ENCODE data around the gene PRG3. TPM values are rescaled to one million over a fixed set of nuclear protein-coding genes. Genes with fewer than 3 reads are reported as not detected.

Gene PRG3
- total RNA-seq, 1 experiment from 2014 or later: not detected

DNA sequence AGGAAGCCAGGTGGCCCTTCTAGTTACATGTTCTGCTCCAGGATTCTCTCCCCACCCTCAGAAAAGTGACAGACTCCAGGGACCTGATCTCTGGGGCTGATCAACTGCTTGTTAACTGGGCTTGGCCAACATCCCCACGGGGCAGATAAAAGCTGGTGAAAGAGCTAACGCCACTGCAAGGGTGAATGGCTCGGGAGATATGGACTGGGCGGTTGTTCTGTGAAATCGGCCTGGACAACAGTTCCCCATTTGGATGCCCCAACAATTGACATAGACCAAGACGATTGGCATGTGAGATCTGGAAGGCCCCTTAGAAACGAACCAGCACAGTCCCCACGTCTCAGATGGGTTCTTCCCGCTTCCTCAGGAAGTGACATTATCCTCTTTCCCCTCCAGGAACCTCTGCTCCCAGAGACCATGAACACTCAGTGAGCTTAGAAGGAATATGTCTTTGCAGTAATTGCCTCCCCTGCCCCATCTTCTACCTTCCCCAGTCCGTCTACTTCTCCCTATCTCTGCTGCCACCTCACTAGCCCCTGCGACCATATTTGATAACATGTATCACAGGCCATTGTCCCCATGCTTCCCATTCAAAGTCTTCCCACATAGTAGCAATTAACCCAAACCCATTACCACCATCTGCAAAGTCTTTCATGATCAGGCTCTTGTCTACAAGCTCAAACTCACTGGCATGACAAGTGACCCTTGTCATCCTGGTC, 15.1 kb upstream of the PRG3 start:
- H3K4me2 ChIP-seq (ENCODE audit: low read length): no peak overlapping the region
- no peaks in the 10 kb centered on the region for H3K36me3 ChIP-seq (ENCODE audit: control insufficient read depth in 1 of 2, insufficient read depth in 2 of 2, low read length in 2 of 2)
- no peak overlapping the region for H2AFZ ChIP-seq (ENCODE audit: low read depth, low read length, poor library complexity, severe bottlenecking)
- H3K9me3 ChIP-seq (ENCODE audit: control insufficient read depth in 1 of 2, insufficient read depth in 1 of 2, low read depth in 1 of 2, low read length in 2 of 2): no peaks in the 10 kb centered on the region
- no peak for TF ChIP-seq CBX3 (IDR thresholded peaks at IDR 0.05; ENCODE audit: low read depth)
- intact Hi-C loops (cut with micrococcal nuclease): no loop called here
- H3K9me2 ChIP-seq (ENCODE audit: insufficient read depth): no peaks in the 10 kb centered on the region
- H3K4me1 ChIP-seq (ENCODE audit: control insufficient read depth in 1 of 2, insufficient read depth in 2 of 2, low read length in 2 of 2): no peaks in the 10 kb centered on the region
- BruUV-seq (replicated peaks): no TSS peak
- no peaks in the 10 kb centered on the region for H3K79me2 ChIP-seq (ENCODE audit: insufficient read depth, low read length)
- CTCF ChIA-PET: no interaction called here
- RAD21 ChIA-PET (ENCODE audit: low non-redundant PET in 1 of 2, low total read pairs in 2 of 2, uncharacterized antibody in 2 of 2, unreplicated experiment in 2 of 2): no interaction called here
- ATAC-seq (no peak), DNase-seq (ENCODE audit: low read depth, low spot score) (no peak)
- H3K9ac ChIP-seq (ENCODE audit: low read length): no peak overlapping the region
- no peak overlapping the region for H3K4me3 ChIP-seq (replicated peaks in 1 of 2; ENCODE audit: low read depth in 1 of 2, low read length in 2 of 2)
- H3K27ac ChIP-seq (ENCODE audit: low read depth, low read length): no peak overlapping the region
- peaks cover 9% of the 10 kb centered on the region; the same call in 1 of the 2 replicates for H3K27me3 ChIP-seq (ENCODE audit: insufficient read depth, low read length)
- POLR2A ChIA-PET: no interaction called here
- H4K20me1 ChIP-seq (ENCODE audit: insufficient read depth): no peaks in the 10 kb centered on the region

DNA sequence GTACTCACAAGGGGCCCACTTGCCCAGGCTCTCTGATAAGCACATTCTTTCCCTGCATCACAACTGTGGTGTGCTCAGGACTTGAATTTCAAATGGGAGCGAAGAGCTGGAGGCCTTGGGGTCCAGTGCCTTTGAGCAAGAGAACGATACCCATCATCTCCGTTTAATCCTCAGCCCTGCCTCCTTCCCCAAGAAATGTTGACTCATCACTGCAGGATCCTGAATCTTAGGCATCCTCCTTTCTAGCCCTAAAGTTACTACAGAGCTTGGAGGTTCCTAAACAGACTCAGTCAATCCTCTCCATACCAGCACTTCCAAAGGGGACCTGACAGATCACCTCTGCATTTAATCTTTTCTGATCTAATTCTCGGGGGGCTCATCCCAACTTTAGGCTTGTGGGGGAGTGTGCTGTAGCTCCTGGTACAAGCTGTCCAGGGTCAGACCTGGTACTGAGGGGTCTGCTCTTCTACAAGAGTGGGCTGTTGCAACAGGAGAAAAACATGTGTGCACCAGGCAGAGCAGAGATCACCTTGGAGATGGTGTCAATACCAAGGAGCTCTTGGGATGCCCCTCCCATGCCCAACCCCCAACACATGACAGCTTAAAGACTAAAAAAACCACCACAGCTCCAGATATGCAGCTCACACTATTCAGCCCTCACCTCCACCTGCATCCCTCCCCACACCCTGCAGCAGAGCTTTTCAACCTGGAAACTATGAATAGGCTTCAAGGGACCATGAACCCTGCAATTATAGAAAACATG, 13.4 kb upstream of the PRG3 start:
- no peaks in the 10 kb centered on the region for H3K9me2 ChIP-seq (ENCODE audit: insufficient read depth)
- no peaks in the 10 kb centered on the region for H3K79me2 ChIP-seq (ENCODE audit: insufficient read depth, low read length)
- intact Hi-C loops (cut with micrococcal nuclease): no loop called here
- H3K9me3 ChIP-seq (ENCODE audit: control insufficient read depth in 1 of 2, insufficient read depth in 1 of 2, low read depth in 1 of 2, low read length in 2 of 2): no peaks in the 10 kb centered on the region
- no peaks in the 10 kb centered on the region for H3K36me3 ChIP-seq (ENCODE audit: control insufficient read depth in 1 of 2, insufficient read depth in 2 of 2, low read length in 2 of 2)
- ChIA-PET RAD21 (ENCODE audit: low non-redundant PET in 1 of 2, low total read pairs in 2 of 2, uncharacterized antibody in 2 of 2, unreplicated experiment in 2 of 2) (no interaction called here), CTCF (no interaction called here), POLR2A (no interaction called here)
- no peak overlapping the region for H3K9ac ChIP-seq (ENCODE audit: low read length)
- BruUV-seq (replicated peaks): no TSS peak
- no peak overlapping the region for H3K27ac ChIP-seq (ENCODE audit: low read depth, low read length)
- H3K4me2 ChIP-seq (ENCODE audit: low read length): no peak overlapping the region
- no peak for ATAC-seq
- H3K4me1 ChIP-seq (ENCODE audit: control insufficient read depth in 1 of 2, insufficient read depth in 2 of 2, low read length in 2 of 2): no peaks in the 10 kb centered on the region
- TF ChIP-seq, protein P1, sequence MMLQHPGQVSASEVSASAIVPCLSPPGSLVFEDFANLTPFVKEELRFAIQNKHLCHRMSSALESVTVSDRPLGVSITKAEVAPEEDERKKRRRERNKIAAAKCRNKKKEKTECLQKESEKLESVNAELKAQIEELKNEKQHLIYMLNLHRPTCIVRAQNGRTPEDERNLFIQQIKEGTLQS (IDR thresholded peaks at IDR 0.05): no peak
- TF ChIP-seq ZNF274 (IDR thresholded peaks at IDR 0.05; ENCODE audit: low read depth, low read length) (no peak), SP1 (IDR thresholded peaks at IDR 0.05; ENCODE audit: low read depth) (no peak), ZFX (IDR thresholded peaks at IDR 0.05) (no peak), ELF1 (IDR thresholded peaks at IDR 0.05; ENCODE audit: borderline replicate concordance, low read depth) (no peak)
- H3K27me3 ChIP-seq (ENCODE audit: insufficient read depth, low read length): peaks cover 13% of the 10 kb centered on the region
- H3K4me3 ChIP-seq (replicated peaks in 1 of 2; ENCODE audit: low read depth in 1 of 2, low read length in 2 of 2): no peak overlapping the region
- no peak overlapping the region for H2AFZ ChIP-seq (ENCODE audit: low read depth, low read length, poor library complexity, severe bottlenecking)
- DNase-seq (ENCODE audit: low read depth, low spot score): no peak
- no peaks in the 10 kb centered on the region for H4K20me1 ChIP-seq (ENCODE audit: insufficient read depth)
